NB4 (cell line): ENCODE measurements around the gene UTY.
A peak's percentile ranks its signal among the peaks of the same experiment; 100 is the strongest.
"Not testable (repeated sequence)": the region's sequence is repeated elsewhere in the genome, so short reads cannot be mapped to it uniquely, and the experiment has no call there.

ENCODE experiments used
- DNase-seq: peaks from one replicate; pipeline ENCODE4 v3.0.0; 2010; ENCODE audit warnings: low read depth
- H3K4me3 ChIP-seq: one replicate; pipeline ENCODE4 v1.5.1; 2011; ENCODE audit warnings: mild to moderate bottlenecking, low read depth, low read length, moderate library complexity
- MYC ChIP-seq: IDR thresholded peaks from 2 replicates; pipeline ENCODE4 v1.6.1; 2011; ENCODE audit warnings: low read depth, low read length
- POLR2A ChIP-seq: IDR thresholded peaks from 2 replicates; pipeline ENCODE4 v1.6.1; 2011; ENCODE audit warnings: mild to moderate bottlenecking; ENCODE audit not compliant: insufficient read length; ENCODE audit errors: extremely low read depth
- TF ChIP-seq, protein P1 (sequence below): IDR thresholded peaks from one replicate; pipeline ENCODE4 v1.5.1; 2012; ENCODE audit warnings: low read depth, low read length
- TF ChIP-seq, protein P2 (sequence below): IDR thresholded peaks from 2 replicates; pipeline ENCODE4 v1.6.1; 2011; ENCODE audit warnings: low read depth, low read length

Gene UTY

DNA sequence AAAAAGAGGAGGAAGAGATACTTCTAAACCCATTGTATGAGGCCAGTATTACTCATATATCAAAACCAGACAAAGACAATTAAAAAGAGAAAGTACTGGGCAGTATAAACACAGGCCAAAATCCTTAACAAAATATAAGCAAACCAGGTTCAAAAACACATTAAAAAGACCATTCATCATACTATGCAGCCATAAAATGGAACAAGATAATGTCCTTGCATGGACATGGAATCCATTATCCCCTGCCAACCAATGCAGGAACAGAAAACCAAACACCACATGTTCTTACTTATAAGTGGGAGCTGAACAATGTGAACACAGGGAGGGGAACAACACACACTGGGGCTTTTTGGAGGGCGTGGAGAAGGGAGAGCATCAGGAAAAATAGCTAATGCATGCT is 188.6 kb downstream of the UTY start:
- DNase-seq: no peak
- no peak overlapping the region for H3K4me3 ChIP-seq

DNA sequence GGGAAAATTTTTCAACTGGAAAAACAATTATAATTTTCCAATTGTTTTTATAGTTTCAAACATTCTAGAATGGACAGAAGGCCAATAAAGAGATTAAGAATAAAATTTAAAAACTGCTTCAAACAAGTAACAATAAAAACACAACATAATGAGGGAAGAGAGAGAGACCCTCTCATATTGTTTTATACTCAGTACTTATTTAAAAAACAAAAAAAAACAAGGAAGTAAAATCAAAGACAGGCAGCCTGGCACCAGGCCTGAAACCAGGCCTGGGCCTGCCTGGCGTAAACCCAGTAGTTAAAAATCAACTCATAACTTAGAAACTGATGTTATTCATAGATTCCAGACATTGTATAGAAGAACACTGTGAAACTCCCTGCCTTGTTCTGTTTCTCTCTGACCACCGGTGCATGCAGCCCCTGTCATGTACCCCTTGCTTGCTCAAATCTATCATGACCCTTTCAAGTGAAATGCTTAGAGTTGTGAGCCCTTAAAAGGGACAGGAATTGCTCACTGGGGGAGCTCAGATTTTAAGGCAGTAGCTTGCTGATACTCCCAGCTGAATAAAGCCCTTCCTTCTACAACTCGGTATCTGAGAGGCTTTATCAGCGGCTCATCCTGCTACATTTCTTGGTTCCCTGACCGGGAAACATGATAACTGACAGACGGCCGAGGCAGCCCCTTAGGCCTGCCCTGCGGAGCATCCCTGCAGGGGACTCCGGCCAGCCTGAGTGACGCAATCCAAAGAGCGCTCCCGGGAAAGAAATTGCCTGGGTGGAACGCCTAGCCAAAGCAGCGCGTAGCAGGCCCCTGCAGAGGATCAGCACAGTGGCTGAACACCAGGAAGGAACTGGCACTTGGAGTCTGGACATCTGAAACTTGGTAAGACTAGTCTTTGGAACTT is 197.4 kb downstream of the UTY start:
- peak; percentile 44 for DNase-seq
- not testable (repeated sequence) for H3K4me3 ChIP-seq

More for the DNA sequence above, 188.6 kb downstream of the UTY start:
- TF ChIP-seq MYC: no peak
- TF ChIP-seq, protein P1, sequence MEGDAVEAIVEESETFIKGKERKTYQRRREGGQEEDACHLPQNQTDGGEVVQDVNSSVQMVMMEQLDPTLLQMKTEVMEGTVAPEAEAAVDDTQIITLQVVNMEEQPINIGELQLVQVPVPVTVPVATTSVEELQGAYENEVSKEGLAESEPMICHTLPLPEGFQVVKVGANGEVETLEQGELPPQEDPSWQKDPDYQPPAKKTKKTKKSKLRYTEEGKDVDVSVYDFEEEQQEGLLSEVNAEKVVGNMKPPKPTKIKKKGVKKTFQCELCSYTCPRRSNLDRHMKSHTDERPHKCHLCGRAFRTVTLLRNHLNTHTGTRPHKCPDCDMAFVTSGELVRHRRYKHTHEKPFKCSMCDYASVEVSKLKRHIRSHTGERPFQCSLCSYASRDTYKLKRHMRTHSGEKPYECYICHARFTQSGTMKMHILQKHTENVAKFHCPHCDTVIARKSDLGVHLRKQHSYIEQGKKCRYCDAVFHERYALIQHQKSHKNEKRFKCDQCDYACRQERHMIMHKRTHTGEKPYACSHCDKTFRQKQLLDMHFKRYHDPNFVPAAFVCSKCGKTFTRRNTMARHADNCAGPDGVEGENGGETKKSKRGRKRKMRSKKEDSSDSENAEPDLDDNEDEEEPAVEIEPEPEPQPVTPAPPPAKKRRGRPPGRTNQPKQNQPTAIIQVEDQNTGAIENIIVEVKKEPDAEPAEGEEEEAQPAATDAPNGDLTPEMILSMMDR: no peak
- TF ChIP-seq, protein P2, sequence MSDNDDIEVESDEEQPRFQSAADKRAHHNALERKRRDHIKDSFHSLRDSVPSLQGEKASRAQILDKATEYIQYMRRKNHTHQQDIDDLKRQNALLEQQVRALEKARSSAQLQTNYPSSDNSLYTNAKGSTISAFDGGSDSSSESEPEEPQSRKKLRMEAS: no peak
- no peak for TF ChIP-seq POLR2A

DNA sequence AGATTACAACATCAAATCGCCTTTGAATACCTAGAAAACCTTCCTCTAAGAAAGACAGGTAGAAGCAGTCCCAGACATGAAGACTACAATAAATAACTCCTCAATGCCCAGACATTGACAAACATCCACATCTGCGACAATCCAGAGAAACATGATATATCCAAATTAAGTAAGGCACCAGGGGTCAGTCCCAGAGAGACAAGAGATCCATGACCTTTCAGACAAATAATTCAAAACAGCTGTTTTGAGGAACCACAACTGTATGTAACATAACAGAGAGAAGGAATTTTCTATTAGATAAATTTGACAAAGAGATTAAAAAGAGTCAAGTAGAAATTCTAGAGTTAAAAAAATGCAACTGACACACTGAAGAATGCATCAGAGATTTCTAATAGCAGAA is 200.3 kb downstream of the UTY start:
- TF ChIP-seq POLR2A (no peak), MYC (no peak)
- TF ChIP-seq, protein P1: no peak
- TF ChIP-seq, protein P2: no peak
- DNase-seq: no peak
- no peak overlapping the region for H3K4me3 ChIP-seq

DNA sequence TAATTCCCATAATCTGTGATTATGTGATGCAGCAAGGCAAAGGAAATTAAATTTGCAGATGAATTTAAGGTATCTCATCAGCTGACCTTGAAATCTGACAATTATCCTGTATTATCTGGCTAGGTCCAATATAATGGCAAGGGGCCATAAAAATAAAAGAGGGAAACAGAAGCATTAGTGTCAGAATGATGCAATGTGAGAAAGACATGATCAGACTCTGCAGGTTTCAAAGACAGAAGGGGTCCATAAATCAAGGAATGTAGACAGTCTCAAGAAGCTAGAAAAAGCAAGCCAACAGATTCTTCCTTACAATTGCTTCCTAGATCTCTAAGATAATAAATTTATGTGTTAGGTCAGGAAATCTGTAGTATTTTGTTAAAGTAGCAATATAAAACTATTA is 208.1 kb downstream of the UTY start:
- H3K4me3 ChIP-seq: no peak overlapping the region
- TF ChIP-seq, protein P2: no peak
- TF ChIP-seq POLR2A (no peak), MYC (no peak)
- TF ChIP-seq, protein P1: no peak
- DNase-seq: no peak

DNA sequence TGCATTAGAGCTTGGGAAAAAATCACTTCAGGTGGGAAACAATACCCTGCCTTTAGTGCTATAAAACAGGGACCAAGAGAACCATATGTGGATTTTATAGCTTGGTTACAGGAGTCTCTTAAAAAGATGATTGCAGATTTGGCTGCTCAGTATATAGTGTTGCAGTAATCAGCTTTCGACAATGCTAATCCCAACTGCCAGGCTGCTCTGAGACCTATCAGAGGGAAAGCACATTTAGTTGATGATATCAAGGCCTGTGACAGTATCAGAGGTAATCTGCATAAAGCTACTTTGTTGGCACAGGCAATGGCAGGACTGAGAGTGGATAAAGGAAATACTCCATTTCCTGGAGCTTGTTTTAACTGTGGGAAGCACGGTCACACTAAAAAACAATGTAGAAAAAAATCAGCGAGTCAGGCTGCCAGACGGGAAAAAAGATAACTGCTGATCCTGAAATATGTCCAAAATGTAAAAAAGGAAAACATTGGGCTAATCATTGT is 225.8 kb downstream of the UTY start:
- not testable (repeated sequence) for H3K4me3 ChIP-seq, DNase-seq

DNA sequence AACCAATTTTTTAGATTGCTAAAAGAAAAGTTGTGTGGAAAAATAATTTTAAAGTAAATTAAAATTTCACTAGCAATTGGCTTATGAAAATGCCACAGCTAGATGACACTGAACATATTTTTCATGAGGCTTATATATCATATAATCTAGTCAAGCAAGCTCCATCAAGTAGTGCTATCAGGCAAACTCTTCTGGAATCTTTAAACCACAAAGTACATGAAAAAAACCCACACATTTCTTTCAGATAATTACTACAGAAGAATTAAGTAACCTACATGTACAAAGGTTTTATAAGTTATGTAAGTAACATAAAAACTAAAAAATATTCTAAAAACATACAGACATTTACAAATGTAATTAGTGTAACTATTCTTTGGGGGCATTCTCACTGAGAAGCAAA is 229.4 kb downstream of the UTY start:
- no peak overlapping the region for H3K4me3 ChIP-seq
- DNase-seq: no peak
- TF ChIP-seq, protein P1: no peak
- TF ChIP-seq, protein P2: no peak
- no peak for TF ChIP-seq POLR2A
- TF ChIP-seq MYC: no peak

DNA sequence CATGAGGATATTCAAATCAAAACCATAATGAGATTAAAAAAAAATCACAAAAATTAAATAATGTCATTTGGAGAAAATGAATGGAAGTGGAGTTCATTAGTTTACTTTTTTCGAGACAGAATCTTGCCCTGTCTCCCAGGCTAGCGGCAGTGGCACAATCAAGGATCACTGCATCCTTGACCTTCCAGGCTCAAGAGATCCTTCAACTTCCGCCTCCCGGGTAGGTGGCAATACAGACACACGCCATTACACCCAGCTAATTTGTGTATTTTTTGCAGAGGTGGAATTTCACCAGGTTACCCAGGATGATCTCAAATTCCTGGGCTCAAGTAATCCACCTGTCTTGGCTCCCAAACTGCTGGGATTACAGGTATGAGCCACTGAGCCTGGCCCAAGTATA is 236.1 kb downstream of the UTY start:
- DNase-seq: no peak
- no peak overlapping the region for H3K4me3 ChIP-seq
- TF ChIP-seq, protein P2: no peak
- no peak for TF ChIP-seq POLR2A
- TF ChIP-seq, protein P1: no peak
- no peak for TF ChIP-seq MYC
